IPS-18c (cell line): ENCODE data around the gene RCN2.

Experiments used
- H3K4me3 ChIP-seq: 2 replicates; pipeline ENCODE4 v1.7.0; 2013; ENCODE audit warnings: low read depth, mild to moderate bottlenecking, low read length, moderate library complexity; ENCODE audit not compliant: insufficient read depth
- H3K9me3 ChIP-seq: one replicate; pipeline ENCODE4 v1.6.1; 2013; ENCODE audit warnings: mild to moderate bottlenecking, low read length, moderate library complexity; ENCODE audit not compliant: control insufficient read depth, insufficient read depth

RCN2 gene

GRCh38 chr15:76983590-76984375, 52.2 kb downstream of the RCN2 start:
- H3K4me3 ChIP-seq, result no peak overlapping the region
- no peaks in the 10 kb centered on the region for H3K9me3 ChIP-seq

DNA sequence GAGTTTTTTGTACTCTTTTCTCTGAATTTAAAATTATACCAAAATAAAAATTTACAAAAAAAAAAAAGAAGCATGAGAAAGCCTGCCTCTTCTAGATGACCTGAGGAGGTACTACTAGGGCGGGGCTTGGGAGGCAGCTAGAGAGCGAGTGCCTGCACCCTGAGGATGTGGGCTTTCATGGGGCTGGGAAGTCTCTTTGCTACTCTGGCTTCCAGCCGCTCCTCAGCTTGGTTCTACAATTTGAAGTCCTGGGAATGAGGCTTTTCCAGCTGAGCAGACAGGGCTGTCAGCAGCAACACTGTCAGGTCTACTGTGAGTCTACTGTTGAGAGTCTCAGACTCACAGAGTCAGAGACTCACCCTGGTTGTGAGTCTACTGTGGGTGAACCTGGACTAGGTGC, 55.2 kb downstream of the RCN2 start:
- no peak overlapping the region for H3K4me3 ChIP-seq
- H3K9me3 ChIP-seq, result no peaks in the 10 kb centered on the region

DNA sequence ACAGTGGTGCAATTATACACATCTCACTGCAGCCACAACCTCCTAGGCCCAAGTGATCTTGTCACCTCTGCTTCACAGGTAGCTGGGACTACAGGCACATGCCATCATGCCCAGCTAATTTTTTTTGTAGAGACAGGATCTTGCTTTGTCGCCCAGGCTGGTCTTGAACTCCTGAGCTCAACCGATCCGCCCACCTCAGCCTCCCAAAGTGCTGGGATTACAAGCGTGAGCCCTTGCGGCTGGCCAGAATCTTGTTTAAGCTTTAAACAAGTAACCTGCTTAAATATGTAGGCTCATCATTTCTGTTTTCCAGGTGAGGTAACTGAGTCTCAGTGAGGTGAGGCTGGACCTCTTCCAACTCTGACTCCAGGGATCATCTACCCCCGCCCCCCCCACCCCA, 55.7 kb downstream of the RCN2 start:
- Histone ChIP-seq H3K9me3 (no peaks in the 10 kb centered on the region), H3K4me3 (no peak overlapping the region)

- H3K9me3 ChIP-seq, result no peaks in the 10 kb centered on the region
- no peak overlapping the region for H3K4me3 ChIP-seq
Measured at GRCh38 chr15:76987896-76988860, 56.6 kb downstream of the RCN2 start.

DNA sequence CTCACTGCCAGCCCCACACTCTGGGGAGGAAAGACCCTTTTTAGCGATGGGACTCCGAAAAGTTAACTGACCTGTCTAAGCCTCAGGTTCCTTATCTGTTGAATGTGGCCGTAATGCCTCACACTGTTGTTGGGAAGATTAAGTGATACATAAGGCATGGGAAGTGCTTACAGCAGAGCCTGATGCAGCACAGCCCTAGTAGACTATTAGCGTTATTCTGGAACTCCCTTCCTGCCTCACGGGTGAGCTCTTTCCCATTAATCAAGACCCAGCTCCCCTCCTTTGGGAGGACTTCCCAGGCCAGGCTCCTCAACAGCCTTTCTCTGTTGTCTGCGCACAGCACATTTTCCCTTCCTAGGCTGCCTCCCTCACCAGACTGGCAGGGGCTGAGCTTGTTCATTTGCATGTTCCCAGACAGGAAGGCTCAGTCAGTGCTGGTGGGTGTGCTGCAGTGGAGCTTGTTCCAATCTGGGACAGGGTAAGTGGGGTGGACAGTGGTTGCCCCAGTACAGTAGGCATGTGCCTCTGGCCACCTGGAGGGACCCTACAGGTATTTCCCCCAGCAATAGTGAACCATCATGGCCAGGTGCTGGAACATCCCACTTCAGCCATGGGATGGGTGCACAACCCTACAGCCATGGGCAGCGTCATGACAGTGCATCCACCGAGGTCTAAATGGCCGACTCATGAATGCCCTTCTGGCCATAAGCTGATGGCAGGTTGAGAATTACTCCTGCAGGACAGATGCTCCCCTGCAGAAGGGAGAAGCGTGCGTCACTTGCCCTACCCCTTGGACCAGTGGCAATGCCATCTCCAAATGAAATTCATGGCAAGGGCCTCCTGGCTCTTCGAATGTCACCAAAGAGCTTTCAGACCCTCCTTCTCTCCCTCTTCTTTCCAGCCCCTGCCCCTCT, 57.6 kb downstream of the RCN2 start:
- Histone ChIP-seq H3K4me3 (no peak overlapping the region), H3K9me3 (no peaks in the 10 kb centered on the region)

GRCh38 chr15:76991048-76991447, 59.5 kb downstream of the RCN2 start:
- Histone ChIP-seq H3K4me3 (no peak overlapping the region), H3K9me3 (no peaks in the 10 kb centered on the region)

DNA sequence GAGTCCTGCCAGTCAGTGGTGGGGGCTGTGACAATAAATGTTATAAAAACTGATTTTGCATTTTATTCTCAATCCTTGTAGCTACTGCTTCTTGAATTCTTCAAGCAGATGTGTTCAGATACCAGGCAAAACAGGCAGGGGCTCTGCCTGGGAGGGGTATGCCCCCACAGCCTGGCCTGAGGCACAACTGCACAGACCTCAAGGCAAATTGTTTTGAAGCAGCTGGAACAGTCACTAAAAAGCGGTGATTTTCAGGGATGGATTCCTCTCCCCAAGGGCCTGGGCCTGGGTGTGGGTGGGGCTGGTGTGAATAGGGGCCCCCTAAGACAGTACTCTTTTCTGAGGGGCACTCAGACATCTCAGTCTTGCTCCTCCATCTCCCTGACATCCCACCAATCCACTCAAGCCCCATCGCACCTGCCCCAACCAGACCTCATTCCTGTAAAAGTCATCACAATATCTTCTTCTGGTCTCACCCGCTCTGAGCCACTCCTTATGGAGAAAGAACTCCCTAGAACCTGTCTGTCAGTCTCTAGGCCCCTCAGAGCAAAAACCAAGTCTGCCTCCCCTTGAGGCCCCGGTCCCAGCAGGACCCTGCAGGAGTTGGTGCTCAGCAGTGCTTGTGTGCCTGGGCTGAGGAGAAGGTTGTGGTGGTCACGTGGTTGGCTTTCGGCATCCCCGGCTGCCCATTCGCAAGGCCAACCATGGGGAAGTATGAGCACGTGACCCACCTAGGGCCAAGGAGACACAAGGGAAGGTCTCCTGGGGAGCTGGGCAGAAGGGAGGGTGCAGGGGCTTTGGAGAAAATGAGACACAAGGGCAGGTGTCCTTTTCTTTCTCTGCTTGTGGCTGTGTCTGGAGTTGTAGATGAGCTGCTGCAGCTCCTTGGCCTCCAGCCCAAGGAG, 60.4 kb downstream of the RCN2 start:
- H3K4me3 ChIP-seq, result no peak overlapping the region
- no peaks in the 10 kb centered on the region for H3K9me3 ChIP-seq

GRCh38 chr15:76993114-76993725, 61.7 kb downstream of the RCN2 start:
- Histone ChIP-seq H3K9me3 (no peaks in the 10 kb centered on the region), H3K4me3 (no peak overlapping the region)

DNA sequence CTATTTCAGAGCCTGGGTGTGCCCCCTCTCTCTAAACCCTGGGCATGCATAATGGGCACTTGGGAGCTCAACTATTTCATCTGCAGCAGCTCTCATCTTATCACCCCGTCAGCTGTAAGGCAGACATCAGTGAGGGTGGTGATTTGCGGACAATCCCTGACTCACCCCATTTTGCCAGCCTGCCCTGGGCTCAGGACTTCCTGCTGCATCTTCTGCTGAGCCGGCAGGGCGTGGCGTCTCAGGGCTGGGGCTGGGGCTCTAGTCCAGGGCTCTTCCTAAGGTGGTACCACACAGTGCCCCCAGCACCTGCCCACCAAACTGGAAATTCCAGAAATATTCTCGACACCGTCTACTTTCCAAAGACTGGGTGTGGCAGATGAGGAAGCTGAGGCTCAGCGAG, 62.5 kb downstream of the RCN2 start:
- Histone ChIP-seq H3K9me3 (no peaks in the 10 kb centered on the region), H3K4me3 (no peak overlapping the region)

GRCh38 chr15:76994496-76994895, 62.9 kb downstream of the RCN2 start:
- Histone ChIP-seq H3K9me3 (no peaks in the 10 kb centered on the region), H3K4me3 (no peak overlapping the region)

DNA sequence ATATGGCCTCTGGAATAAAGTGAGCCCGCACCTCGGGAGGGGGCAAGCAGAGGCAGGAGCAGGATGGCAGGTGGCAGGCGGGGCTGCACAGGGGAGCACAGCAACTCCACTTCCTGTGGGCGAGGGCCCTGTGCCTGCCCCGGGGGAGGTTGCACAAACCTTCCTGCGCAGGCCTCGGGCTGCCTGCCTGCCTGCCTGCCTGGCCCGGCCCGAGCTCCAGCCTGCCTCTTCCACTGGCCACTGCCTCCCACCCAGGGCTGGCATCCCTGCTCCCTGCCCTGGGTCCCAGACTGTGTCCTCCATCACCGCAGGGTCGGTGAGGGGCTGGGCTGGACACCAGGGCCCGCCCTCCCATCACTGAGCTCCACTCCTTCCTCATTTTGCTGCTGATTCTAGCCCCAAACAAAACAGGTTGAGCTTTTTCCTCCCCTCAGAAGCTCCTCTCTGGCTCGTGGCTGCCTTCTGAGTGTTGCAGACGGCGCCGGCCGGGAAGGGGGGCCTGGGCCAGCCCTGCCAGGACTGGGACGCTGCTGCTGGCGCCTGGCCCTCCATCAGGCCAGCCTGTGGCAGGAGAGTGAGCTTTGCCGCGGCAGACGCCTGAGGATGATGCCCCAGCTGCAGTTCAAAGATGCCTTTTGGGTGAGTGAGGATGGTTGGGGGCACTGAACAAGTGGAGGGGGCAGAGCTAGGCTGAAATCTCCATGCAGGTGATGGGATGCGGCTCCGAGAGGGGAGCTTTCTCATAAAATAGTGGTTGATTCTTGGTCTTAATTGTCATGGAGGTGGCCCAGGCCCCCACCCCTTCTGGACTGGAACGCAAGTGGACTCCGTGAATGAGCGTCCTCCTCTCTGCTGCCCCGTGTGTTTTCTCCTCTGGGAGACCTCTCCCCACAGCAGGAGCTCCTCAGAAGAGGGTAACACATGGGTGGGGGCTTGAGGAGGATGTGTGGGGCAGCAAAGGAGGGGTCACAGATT, 63.7 kb downstream of the RCN2 start, which contains the start of gene PSTPIP1:
Gene PSTPIP1, plus strand, starts transcription at position 156 of the 975 bp plus-strand sequence. Its CDS starts 448 bp downstream, at position 604.
- H3K9me3 ChIP-seq, result no peaks in the 10 kb centered on the region
- no peak within 1 kb of the TSS for H3K4me3 ChIP-seq

DNA sequence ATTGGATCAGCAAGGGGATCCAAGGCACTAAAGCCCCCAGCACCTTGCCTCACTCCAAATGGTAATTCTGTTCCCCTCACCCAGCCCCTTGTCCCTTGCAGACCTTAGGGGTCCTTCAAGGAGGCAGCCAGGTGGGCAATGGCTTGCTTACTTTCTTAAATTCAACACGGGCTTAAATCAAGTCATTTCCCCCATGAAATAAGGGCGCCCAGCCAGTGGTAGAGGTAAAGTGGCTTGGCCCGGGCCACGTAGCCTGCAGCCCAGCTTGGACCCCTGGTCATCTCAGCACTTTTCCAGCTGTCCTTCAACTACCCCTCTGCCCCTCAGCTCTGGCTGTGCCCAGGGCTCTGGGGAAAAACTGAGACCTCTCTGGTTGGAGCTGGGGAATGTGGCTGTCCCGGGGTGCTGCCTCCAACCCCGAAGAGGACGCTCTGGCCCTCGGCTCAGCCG, 64.6 kb downstream of the RCN2 start:
- Histone ChIP-seq H3K9me3 (no peaks in the 10 kb centered on the region), H3K4me3 (no peak overlapping the region)

DNA sequence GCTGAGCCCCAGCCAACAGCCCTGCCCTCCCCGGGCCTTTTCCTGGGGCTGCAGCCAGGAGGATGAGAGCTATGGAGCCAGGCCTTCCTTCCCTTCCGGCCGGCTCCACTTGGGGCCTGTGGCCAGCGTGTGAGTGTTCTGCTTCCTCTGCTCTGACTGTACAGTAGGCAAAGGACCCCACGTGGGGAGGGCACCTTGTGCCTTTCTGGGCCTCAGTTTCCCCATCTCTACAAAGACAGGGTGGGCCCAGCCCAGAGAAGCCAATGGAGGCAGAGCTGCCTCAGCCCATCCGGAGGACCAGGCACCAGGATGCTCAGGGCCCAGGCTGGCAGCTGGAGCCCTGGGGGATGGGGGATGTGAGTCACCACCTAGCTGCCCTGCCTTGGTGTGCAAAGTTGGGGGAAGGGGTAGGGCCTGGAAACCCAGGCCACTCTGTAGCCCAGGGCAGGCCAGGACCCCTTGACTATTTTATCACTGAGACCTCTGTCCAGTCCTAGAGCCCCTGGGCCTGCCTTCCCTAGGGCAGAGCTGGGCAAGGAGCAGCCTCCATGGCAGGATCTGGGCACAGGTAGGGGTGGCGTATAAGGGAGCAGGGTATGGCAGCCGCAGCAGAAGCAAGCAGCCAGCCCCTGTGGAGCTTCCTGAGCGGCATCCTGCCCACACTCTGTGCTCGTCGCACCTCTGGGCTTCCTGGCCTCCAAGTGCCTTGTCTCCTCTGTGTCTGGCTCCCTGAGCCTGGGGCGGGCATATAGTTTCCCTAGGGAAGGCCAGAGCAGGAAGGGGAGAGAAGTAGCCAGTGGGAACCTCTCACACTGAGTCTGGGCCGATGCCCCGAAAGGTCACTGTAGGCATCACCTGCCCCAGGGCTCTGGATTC, 65.2 kb downstream of the RCN2 start:
- Histone ChIP-seq H3K9me3 (no peaks in the 10 kb centered on the region), H3K4me3 (no peak overlapping the region)

- no peaks in the 10 kb centered on the region for H3K9me3 ChIP-seq
- no peak overlapping the region for H3K4me3 ChIP-seq
Measured at GRCh38 chr15:76998663-76999285, 67.2 kb downstream of the RCN2 start.
